IMR-90 (cell line): ENCODE data around the gene OR5H15.

Experiments
- CEBPB ChIP-seq: IDR thresholded peaks from 2 replicates; pipeline ENCODE4 v1.6.1; 2012; ENCODE audit warnings: low read depth, low read length, improper control_type of control experiment
- TF ChIP-seq, protein P1 (sequence below): conservative IDR thresholded peaks from 2 replicates; pipeline ENCODE4 v1.5.1; 2012; ENCODE audit warnings: mild to moderate bottlenecking, low read depth, low read length, improper control_type of control experiment

GRCh38 chr3:98136631-98137030 lies 29.9 kb upstream of the OR5H15 start:
- TF ChIP-seq, protein P1, sequence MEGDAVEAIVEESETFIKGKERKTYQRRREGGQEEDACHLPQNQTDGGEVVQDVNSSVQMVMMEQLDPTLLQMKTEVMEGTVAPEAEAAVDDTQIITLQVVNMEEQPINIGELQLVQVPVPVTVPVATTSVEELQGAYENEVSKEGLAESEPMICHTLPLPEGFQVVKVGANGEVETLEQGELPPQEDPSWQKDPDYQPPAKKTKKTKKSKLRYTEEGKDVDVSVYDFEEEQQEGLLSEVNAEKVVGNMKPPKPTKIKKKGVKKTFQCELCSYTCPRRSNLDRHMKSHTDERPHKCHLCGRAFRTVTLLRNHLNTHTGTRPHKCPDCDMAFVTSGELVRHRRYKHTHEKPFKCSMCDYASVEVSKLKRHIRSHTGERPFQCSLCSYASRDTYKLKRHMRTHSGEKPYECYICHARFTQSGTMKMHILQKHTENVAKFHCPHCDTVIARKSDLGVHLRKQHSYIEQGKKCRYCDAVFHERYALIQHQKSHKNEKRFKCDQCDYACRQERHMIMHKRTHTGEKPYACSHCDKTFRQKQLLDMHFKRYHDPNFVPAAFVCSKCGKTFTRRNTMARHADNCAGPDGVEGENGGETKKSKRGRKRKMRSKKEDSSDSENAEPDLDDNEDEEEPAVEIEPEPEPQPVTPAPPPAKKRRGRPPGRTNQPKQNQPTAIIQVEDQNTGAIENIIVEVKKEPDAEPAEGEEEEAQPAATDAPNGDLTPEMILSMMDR, result no peak
- no peak for TF ChIP-seq CEBPB
